SK-N-SH (cell line): Measurements from ENCODE around the gene CDC45. TPM values are rescaled to one million over a fixed set of nuclear protein-coding genes. Genes with fewer than 3 reads are reported as not detected.

ENCODE experiments used
- CTCF ChIA-PET: fragments of 300-600, 350-600 bp; formaldehyde crosslinking; extraction: SDS; loops from one replicate; lab custom pipeline; 2021; lab: Yijun Ruan, JAX
- POLR2A ChIA-PET: fragments of 350-600 bp; sonication (Branson Sonifier 250); formaldehyde crosslinking; extraction: SDS; loops from one replicate; lab custom pipeline; 2020; ENCODE audit warnings: antibody characterized with exemption, inconsistent platforms; lab: Yijun Ruan, JAX
- DNase-seq: peaks from one replicate; pipeline ENCODE4 v3.0.0; 2012
- H2AFZ ChIP-seq: fragments of 200-600 bp; sonication (generic); 2 replicates; pipeline ENCODE4 v1.8.1; 2016; ENCODE audit warnings: antibody characterized with exemption, mild to moderate bottlenecking, low read depth
- H3F3A ChIP-seq: fragments of 200-600 bp; sonication (generic); replicated peaks from 2 replicates; pipeline ENCODE3; 2016; ENCODE audit warnings: antibody characterized with exemption, mild to moderate bottlenecking; ENCODE audit not compliant: insufficient read depth
- H3K27ac ChIP-seq, 2 experiments: fragments of 200-500 bp in 1 of 2; fragments of 200-600 bp in 1 of 2; sonication (Bioruptor generic) in 1 of 2; sonication (generic), shearing (Covaris generic) in 1 of 2; 2 replicates each; pipeline versions ENCODE4 v1.5.1 to v1.6.1; 2014 to 2016; ENCODE audit warnings: low read depth in 2 of 2, inconsistent platforms in 1 of 2, low read length in 1 of 2, mild to moderate bottlenecking in 1 of 2, mixed read lengths in 1 of 2
- H3K27me3 ChIP-seq: fragments of 200-600 bp; sonication (generic), shearing (Covaris generic); 2 replicates; pipeline ENCODE4 v1.6.1; 2016; ENCODE audit warnings: mixed run types; ENCODE audit not compliant: insufficient read depth
- H3K36me3 ChIP-seq, 2 experiments: fragments of 200-500 bp in 1 of 2; fragments of 200-600 bp in 1 of 2; sonication (Bioruptor generic) in 1 of 2; sonication (generic) in 1 of 2; replicated peaks in 1 of 2; 2 replicates each; pipeline versions ENCODE3 to v1.5.1; 2014 to 2016; ENCODE audit warnings: low read length in 1 of 2, mild to moderate bottlenecking in 1 of 2; ENCODE audit not compliant: insufficient read depth in 2 of 2, control insufficient read depth in 1 of 2
- H3K4me1 ChIP-seq, 2 experiments: fragments of 200-500 bp in 1 of 2; fragments of 200-600 bp in 1 of 2; sonication (Bioruptor generic) in 1 of 2; sonication (generic), shearing (Covaris generic) in 1 of 2; 2 replicates each; pipeline versions ENCODE4 v1.5.1 to v1.6.1; 2014 to 2016; ENCODE audit warnings: low read depth in 1 of 2, low read length in 1 of 2, mixed run types in 1 of 2; ENCODE audit not compliant: insufficient read depth in 2 of 2, control insufficient read depth in 1 of 2
- H3K4me2 ChIP-seq: fragments of 200-600 bp; sonication (generic), shearing (Covaris generic); 2 replicates; pipeline ENCODE4 v1.6.1; 2017; ENCODE audit warnings: mixed run types
- H3K4me3 ChIP-seq, 2 experiments: fragments of 200-500 bp in 1 of 2; fragments of 200-600 bp in 1 of 2; sonication (Bioruptor generic) in 1 of 2; sonication (generic), shearing (Covaris generic) in 1 of 2; 2 replicates each; pipeline versions ENCODE4 v1.5.1 to v1.8.1; 2014 to 2016; ENCODE audit warnings: low read depth in 2 of 2, inconsistent platforms in 1 of 2, low read length in 1 of 2, mild to moderate bottlenecking in 1 of 2, mixed read lengths in 1 of 2, moderate library complexity in 1 of 2
- H3K79me2 ChIP-seq: fragments of 200-600 bp; sonication (generic); 2 replicates; pipeline ENCODE4 v1.8.1; 2017; ENCODE audit warnings: mild to moderate bottlenecking; ENCODE audit not compliant: insufficient read depth
- H3K9ac ChIP-seq: fragments of 200-600 bp; sonication (generic); 2 replicates; pipeline ENCODE4 v1.6.1; 2017; ENCODE audit warnings: mixed run types
- H3K9me2 ChIP-seq: fragments of 200-600 bp; sonication (generic); 2 replicates; pipeline ENCODE4 v1.6.1; 2017; ENCODE audit warnings: mixed run types
- H3K9me3 ChIP-seq: fragments of 200-600 bp; sonication (generic); 2 replicates; pipeline ENCODE4 v1.6.1; 2017; ENCODE audit warnings: mixed run types, mild to moderate bottlenecking, moderate library complexity
- H4K20me1 ChIP-seq: fragments of 200-600 bp; sonication (generic); 2 replicates; pipeline ENCODE4 v1.6.1; 2017; ENCODE audit warnings: mild to moderate bottlenecking, mixed run types; ENCODE audit not compliant: insufficient read depth
- CHD2 ChIP-seq: fragments of 150-350 bp; IDR thresholded peaks from 2 replicates; pipeline ENCODE4 v1.6.1; 2018; ENCODE audit warnings: low read length; ENCODE audit not compliant: partially characterized antibody
- EP300 ChIP-seq, 2 experiments: IDR thresholded peaks; 2 replicates each; pipeline versions ENCODE4 v1.4.0 to v1.6.1; 2012; ENCODE audit warnings: borderline replicate concordance in 1 of 2, low read depth in 1 of 2, low read length in 1 of 2
- MAX ChIP-seq: IDR thresholded peaks from 2 replicates; pipeline ENCODE4 v1.4.0; 2012; ENCODE audit warnings: low read depth
- RAD21 ChIP-seq: IDR thresholded peaks from 2 replicates; pipeline ENCODE4 v1.6.1; 2012; ENCODE audit warnings: mild to moderate bottlenecking, low read length
- TEAD4 ChIP-seq: IDR thresholded peaks from 2 replicates; pipeline ENCODE4 v1.4.0; 2012; ENCODE audit warnings: mild to moderate bottlenecking, borderline replicate concordance; ENCODE audit not compliant: insufficient read depth
- USF2 ChIP-seq: fragments of 150-350 bp; IDR thresholded peaks from 2 replicates; pipeline ENCODE4 v1.6.1; 2017; ENCODE audit warnings: antibody characterized with exemption, low read length, low read depth, borderline replicate concordance
- YY1 ChIP-seq: IDR thresholded peaks from 2 replicates; pipeline ENCODE4 v1.4.0; 2012; ENCODE audit warnings: low read depth, mild to moderate bottlenecking
- ZBTB33 ChIP-seq: IDR thresholded peaks from 2 replicates; pipeline ENCODE4 v1.4.0; 2012; ENCODE audit warnings: low read depth, borderline replicate concordance
- WGBS: methylation state at CpG from one replicate; pipeline ENCODE4 v1.1.6; 2017; ENCODE audit warnings: low lambda C conversion rate; 5-methylcytosine and 5-hydroxymethylcytosine counted together
- polyA plus RNA-seq, 3 experiments: library from polyadenylated mRNA; depleted of rRNA; stranded (reverse); fragments of >200 nt; gene quantifications; 2 replicates each; pipeline ENCODE4 v1.2.3, GENCODE V29; 2012

The CDC45 gene
- polyA plus RNA-seq, 1 of the 3 experiments (the other 2 are of a cell fraction), result 23.6 TPM

DNA sequence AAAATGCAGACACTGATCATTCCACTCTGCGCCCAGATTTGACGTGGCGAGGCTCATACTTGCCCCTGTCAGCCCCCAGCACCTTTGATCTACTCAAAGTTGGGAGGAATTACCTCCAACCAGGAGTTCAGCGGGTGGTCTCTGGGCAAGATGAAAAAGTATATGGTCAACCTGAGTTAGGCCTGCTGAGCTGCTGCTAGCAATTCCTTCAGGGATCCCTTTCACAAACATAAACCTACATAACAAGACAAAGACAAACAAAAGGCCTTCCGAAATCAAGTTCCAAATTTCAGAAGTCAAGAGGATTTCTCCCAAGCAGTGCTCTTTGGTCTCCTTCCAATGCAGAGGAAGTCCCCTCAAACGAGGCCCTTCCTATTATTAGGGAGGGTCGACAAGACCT lies 23.6 kb downstream of the CDC45 start:
- Histone ChIP-seq H3K27ac (no peak overlapping the region), H3K4me1 (no peaks in the 10 kb centered on the region), H3F3A (no peaks in the 10 kb centered on the region), H2AFZ (no peak overlapping the region), H3K27me3 (no peaks in the 10 kb centered on the region), H3K9me2 (no peaks in the 10 kb centered on the region), H3K9ac (no peak overlapping the region), H3K9me3 (no peaks in the 10 kb centered on the region), H4K20me1 (no peaks in the 10 kb centered on the region), H3K4me2 (no peak overlapping the region), H3K36me3 (no peaks in the 10 kb centered on the region), H3K4me3 (no peak overlapping the region), H3K79me2 (no peaks in the 10 kb centered on the region)
- CTCF ChIA-PET, result interaction anchor here (1.2 to 3.3 kb wide), 2 partner anchors 127 to 129 kb away, joined by 5 to 20 read pairs; no protein-coding TSS in a partner anchor
- TF ChIP-seq EP300 (IDR thresholded peaks at IDR 0.05; ENCODE audit: borderline replicate concordance in 1 of 2, low read depth in 1 of 2, low read length in 1 of 2) (no peak), MAX (no peak), USF2 (no peak), YY1 (no peak), RAD21 (no peak), ZBTB33 (no peak)
- POLR2A ChIA-PET, result no interaction called here
- 96% methylated on average over 7 of the region's 7 CpGs for WGBS
- DNase-seq, result no peak

- no peak overlapping the region for H3K9ac ChIP-seq
- ChIA-PET POLR2A (no interaction called here), CTCF (interaction anchor here (1.9 to 3.3 kb wide), 2 partner anchors 14 to 126 kb away, joined by 4 to 20 read pairs; no protein-coding TSS in a partner anchor)
- no peak for DNase-seq
- H3K9me2 ChIP-seq, result no peaks in the 10 kb centered on the region
- H3K4me1 ChIP-seq, result no peaks in the 10 kb centered on the region
- H3K4me2 ChIP-seq, result no peak overlapping the region
- no peaks in the 10 kb centered on the region for H3K79me2 ChIP-seq
- 83% methylated on average over 1 of the region's 9 CpGs for WGBS
- no peaks in the 10 kb centered on the region for H3K9me3 ChIP-seq
- H3K27ac ChIP-seq, result no peak overlapping the region
- H3K4me3 ChIP-seq, result no peak overlapping the region
- no peaks in the 10 kb centered on the region for H3K36me3 ChIP-seq
- H2AFZ ChIP-seq, result no peak overlapping the region
- H3F3A ChIP-seq, result no peaks in the 10 kb centered on the region
- H3K27me3 ChIP-seq, result no peaks in the 10 kb centered on the region
- TF ChIP-seq TEAD4, result no peak
- TF ChIP-seq CHD2, result no peak
- TF ChIP-seq, all 33 proteins: peak for 0
- H4K20me1 ChIP-seq, result no peaks in the 10 kb centered on the region
Measured at GRCh38 chr22:19503869-19504268, 24.1 kb downstream of the CDC45 start.
